Tibial artery (tissue), 4 donors: ENCODE results near the gene LRRC3.

ENCODE experiments used
- DNase-seq, 2 donors: peaks; one replicate each; pipeline ENCODE4 v3.0.0-alpha.2; 2019
- H3K27ac ChIP-seq, 2 donors: fragments of 200-600 bp; sonication (generic) in 1 of 2; 1 replicate in 1 of 2; 2 replicates in 1 of 2; pipeline ENCODE4 v1.5.1; 2018 to 2019; ENCODE audit warnings: mild to moderate bottlenecking in 1 of 2
- H3K27me3 ChIP-seq, 2 donors: fragments of 200-600 bp; sonication (generic) in 1 of 2; one replicate each; pipeline versions ENCODE4 v1.5.1 to v1.6.0; 2016 to 2019
- H3K36me3 ChIP-seq, 3 donors: fragments of 200-600 bp; sonication (generic) in 2 of 3; one replicate each; pipeline ENCODE4 v1.5.1; 2016 to 2019; ENCODE audit warnings: mild to moderate bottlenecking in 2 of 3
- H3K4me1 ChIP-seq, 4 donors: fragments of 200-600 bp; sonication (generic) in 2 of 4; 1 replicate in 3 of 4; 2 replicates in 1 of 4; pipeline ENCODE4 v1.5.1; 2016 to 2019
- H3K4me3 ChIP-seq, 2 donors: fragments of 200-600 bp; sonication (generic) in 1 of 2; 1 replicate in 1 of 2; 2 replicates in 1 of 2; pipeline ENCODE4 v1.5.1; 2018 to 2019; ENCODE audit warnings: mild to moderate bottlenecking in 2 of 2
- H3K9me3 ChIP-seq, 3 donors: fragments of 200-600 bp; sonication (generic) in 1 of 3; one replicate each; pipeline ENCODE4 v1.5.1; 2016 to 2019
- CTCF ChIP-seq, 2 experiments: fragments of 200-600 bp in 1 of 2; fragments of 450-650 bp in 1 of 2; IDR thresholded peaks; one replicate each; pipeline ENCODE4 v1.5.1; 2017 to 2019; ENCODE audit warnings: antibody characterized with exemption in 2 of 2, mild to moderate bottlenecking in 1 of 2, moderate library complexity in 1 of 2
- intact Hi-C: fragments of 100-400 bp; cut with DNase I; formaldehyde crosslinking; loops from one replicate; pipeline ENCODE4 v1.15.0; 2023; ENCODE audit warnings: low total_unique reads

Gene LRRC3

GRCh38 chr21:44423312-44423821 is 31.9 kb upstream of the LRRC3 start:
- Histone ChIP-seq H3K9me3 (no peaks in the 10 kb centered on the region), H3K27me3 (peaks cover 0 to 51% of the 10 kb centered on the region in 2 donors), H3K27ac (no peak overlapping the region), H3K36me3 (no peaks in the 10 kb centered on the region), H3K4me3 (no peak overlapping the region), H3K4me1 (no peaks in the 10 kb centered on the region)
- DNase-seq = peak; percentile 13 to 47
- TF ChIP-seq CTCF (IDR thresholded peaks at IDR 0.05) = no peak
- intact Hi-C loops = no loop called here

DNA sequence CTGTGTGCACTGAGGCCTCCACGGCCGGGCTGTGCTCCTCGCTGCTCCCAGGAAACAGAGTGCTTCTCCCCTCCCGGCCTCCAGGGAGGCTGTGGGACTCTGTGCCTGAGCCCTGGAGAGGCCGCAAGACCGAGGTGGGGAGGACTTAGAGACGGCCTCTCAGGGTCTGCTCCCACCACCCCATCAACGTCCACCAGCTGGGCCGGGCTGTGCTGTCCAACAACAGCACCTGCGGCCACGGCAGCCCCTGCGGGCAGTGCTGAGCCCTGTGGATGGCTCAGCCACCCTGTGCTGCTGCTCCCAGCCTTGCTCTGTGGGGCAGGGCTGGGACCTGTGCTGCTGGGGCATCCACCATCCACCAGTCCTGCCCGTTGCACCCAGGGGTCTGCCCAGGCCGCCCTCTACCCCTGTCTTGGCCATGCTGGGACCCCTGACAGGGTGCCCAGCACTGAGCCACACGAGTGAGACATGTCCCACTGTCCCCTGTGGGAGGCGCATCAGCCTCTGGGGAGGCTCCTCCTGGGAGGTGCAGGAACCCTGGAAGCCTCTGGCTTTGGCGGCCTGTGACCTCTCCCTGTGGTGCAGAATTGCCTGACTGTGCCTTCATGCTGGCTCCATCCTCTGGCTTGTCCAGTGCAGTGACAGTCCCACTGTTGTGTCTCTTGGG is 31.2 kb upstream of the LRRC3 start:
- DNase-seq = peak; percentile 15 to 48
- H3K36me3 ChIP-seq = no peaks in the 10 kb centered on the region
- H3K4me1 ChIP-seq = no peaks in the 10 kb centered on the region
- H3K9me3 ChIP-seq = peaks cover 0 to 3% (median 0%) of the 10 kb centered on the region in 3 donors
- H3K4me3 ChIP-seq = no peak overlapping the region
- no peak for TF ChIP-seq CTCF (IDR thresholded peaks at IDR 0.05)
- H3K27me3 ChIP-seq = peaks cover 0 to 45% of the 10 kb centered on the region in 2 donors
- H3K27ac ChIP-seq = no peak overlapping the region
- intact Hi-C loops = no loop called here

GRCh38 chr21:44424608-44425306 is 30.6 kb upstream of the LRRC3 start:
- H3K27me3 ChIP-seq = peaks cover 0 to 45% of the 10 kb centered on the region in 2 donors
- H3K36me3 ChIP-seq = no peaks in the 10 kb centered on the region
- DNase-seq = peak; percentile 6 to 49
- H3K4me3 ChIP-seq = no peak overlapping the region
- H3K9me3 ChIP-seq = peaks cover 0 to 6% (median 3%) of the 10 kb centered on the region in 3 donors
- H3K27ac ChIP-seq = no peak overlapping the region
- no peaks in the 10 kb centered on the region for H3K4me1 ChIP-seq
- intact Hi-C loops = no loop called here
- no peak for TF ChIP-seq CTCF (IDR thresholded peaks at IDR 0.05)

GRCh38 chr21:44425307-44425894 is 29.9 kb upstream of the LRRC3 start:
- no peaks in the 10 kb centered on the region for H3K36me3 ChIP-seq
- H3K27me3 ChIP-seq = peaks cover 0 to 45% of the 10 kb centered on the region in 2 donors
- no peak overlapping the region for H3K27ac ChIP-seq
- H3K4me1 ChIP-seq = no peaks in the 10 kb centered on the region
- intact Hi-C loops = no loop called here
- H3K4me3 ChIP-seq = no peak overlapping the region
- H3K9me3 ChIP-seq = peaks cover 0 to 7% (median 3%) of the 10 kb centered on the region in 3 donors
- DNase-seq = peak in 1 of 2 donors; percentile 60
- no peak for TF ChIP-seq CTCF (IDR thresholded peaks at IDR 0.05)

GRCh38 chr21:44425895-44426662 is 29.2 kb upstream of the LRRC3 start:
- H3K27me3 ChIP-seq = peaks cover 0 to 45% of the 10 kb centered on the region in 2 donors
- no peaks in the 10 kb centered on the region for H3K4me1 ChIP-seq
- H3K9me3 ChIP-seq = peaks cover 0 to 7% (median 3%) of the 10 kb centered on the region in 3 donors
- TF ChIP-seq CTCF (IDR thresholded peaks at IDR 0.05) = no peak
- no peak overlapping the region for H3K27ac ChIP-seq
- no peaks in the 10 kb centered on the region for H3K36me3 ChIP-seq
- peak; percentile 11 to 51 for DNase-seq
- intact Hi-C loops = no loop called here
- H3K4me3 ChIP-seq = no peak overlapping the region
